Neuronal stem cell (in vitro differentiated cells): ENCODE data around the gene ADCY7.

ENCODE experiments used
- DNase-seq: peaks from one replicate; pipeline ENCODE4 v3.0.0-alpha.2; 2013; ENCODE audit warnings: low spot score
- H2AFZ ChIP-seq: one replicate; pipeline ENCODE4 v1.6.1; 2013; ENCODE audit warnings: mild to moderate bottlenecking, low read length, inconsistent platforms
- H2AK5ac ChIP-seq: 2 replicates; pipeline ENCODE4 v1.6.1; 2013; ENCODE audit warnings: low read depth, mild to moderate bottlenecking, inconsistent platforms, low read length, moderate library complexity, mixed read lengths
- H2BK120ac ChIP-seq: 2 replicates; pipeline ENCODE4 v1.6.1; 2013; ENCODE audit warnings: low read depth, mild to moderate bottlenecking, inconsistent platforms, low read length, moderate library complexity, mixed read lengths
- H2BK12ac ChIP-seq: one replicate; pipeline ENCODE4 v1.6.1; 2013; ENCODE audit warnings: low read length, inconsistent platforms
- H2BK15ac ChIP-seq: 2 replicates; pipeline ENCODE4 v1.6.1; 2013; ENCODE audit warnings: mild to moderate bottlenecking, low read length, inconsistent platforms, mixed read lengths
- H2BK5ac ChIP-seq: one replicate; pipeline ENCODE4 v1.6.1; 2013; ENCODE audit warnings: inconsistent platforms, mild to moderate bottlenecking, low read length, moderate library complexity
- H3K14ac ChIP-seq: one replicate; pipeline ENCODE4 v1.6.1; 2013; ENCODE audit warnings: low read length, inconsistent platforms
- H3K18ac ChIP-seq: 2 replicates; pipeline ENCODE4 v1.6.1; 2013; ENCODE audit warnings: low read length, inconsistent platforms
- H3K23ac ChIP-seq: 2 replicates; pipeline ENCODE4 v1.6.1; 2013; ENCODE audit warnings: low read depth, mild to moderate bottlenecking, mixed read lengths, low read length, inconsistent platforms; ENCODE audit not compliant: poor library complexity
- H3K27ac ChIP-seq: replicated peaks from 3 replicates; pipeline ENCODE4 v1.5.1; 2013; ENCODE audit warnings: low read length, inconsistent platforms
- H3K27me3 ChIP-seq, 3 experiments: 2 replicates each; pipeline ENCODE4 v1.6.1; 2013; ENCODE audit warnings: low read length in 3 of 3, mild to moderate bottlenecking in 2 of 3, inconsistent platforms in 1 of 3, low read depth in 1 of 3, mixed read lengths in 1 of 3, moderate library complexity in 1 of 3; ENCODE audit not compliant: control insufficient read depth in 3 of 3, insufficient read depth in 3 of 3
- H3K36me3 ChIP-seq, 2 donors: replicated peaks in 1 of 2; 2 replicates each; pipeline ENCODE4 v1.6.1; 2013; ENCODE audit warnings: low read length in 2 of 2; ENCODE audit not compliant: control insufficient read depth in 2 of 2, insufficient read depth in 2 of 2
- H3K4ac ChIP-seq: 2 replicates; pipeline ENCODE4 v1.6.1; 2013; ENCODE audit warnings: inconsistent platforms, mild to moderate bottlenecking, low read length, moderate library complexity
- H3K4me1 ChIP-seq, 2 donors: 1 replicate in 1 of 2; 2 replicates in 1 of 2; pipeline ENCODE4 v1.6.1; 2013; ENCODE audit warnings: low read length in 2 of 2, low read depth in 1 of 2; ENCODE audit not compliant: control insufficient read depth in 2 of 2, insufficient read depth in 1 of 2
- H3K4me2 ChIP-seq: one replicate; pipeline ENCODE4 v1.6.1; 2013; ENCODE audit warnings: mild to moderate bottlenecking, low read length, inconsistent platforms; ENCODE audit not compliant: insufficient read depth, poor library complexity, severe bottlenecking
- H3K4me3 ChIP-seq, 2 donors: 2 replicates each; pipeline ENCODE4 v1.5.1; 2013; ENCODE audit warnings: low read length in 2 of 2, mild to moderate bottlenecking in 2 of 2, inconsistent platforms in 1 of 2, moderate library complexity in 1 of 2
- H3K79me1 ChIP-seq: one replicate; pipeline ENCODE4 v1.6.1; 2013; ENCODE audit warnings: low read depth, mild to moderate bottlenecking, inconsistent platforms, low read length, moderate library complexity
- H3K9ac ChIP-seq: one replicate; pipeline ENCODE4 v1.6.1; 2013; ENCODE audit warnings: mild to moderate bottlenecking, low read depth, low read length, inconsistent platforms; ENCODE audit not compliant: poor library complexity
- H3K9me3 ChIP-seq, 2 donors: replicated peaks in 1 of 2; 2 replicates each; pipeline versions ENCODE3 to v1.6.1; 2013; ENCODE audit warnings: low read length in 2 of 2, mild to moderate bottlenecking in 2 of 2, inconsistent platforms in 1 of 2, low read depth in 1 of 2, mixed read lengths in 1 of 2, moderate library complexity in 1 of 2; ENCODE audit not compliant: control insufficient read depth in 2 of 2, insufficient read depth in 1 of 2
- H4K8ac ChIP-seq: one replicate; pipeline ENCODE4 v1.6.1; 2013; ENCODE audit warnings: low read depth, mild to moderate bottlenecking, inconsistent platforms, low read length, moderate library complexity
- H4K91ac ChIP-seq: one replicate; pipeline ENCODE4 v1.6.1; 2013; ENCODE audit warnings: low read length, low read depth, mild to moderate bottlenecking, inconsistent platforms; ENCODE audit not compliant: poor library complexity
- WGBS, 2 donors: extraction: QIAGEN DNeasy Blood & Tissue Kit; methylation state at CpG; one replicate each; pipeline ENCODE4 v1.1.7; 2013; ENCODE audit warnings: missing lambda C conversion rate in 2 of 2, mixed read lengths in 1 of 2; ENCODE audit not compliant: insufficient read length in 2 of 2, insufficient replicate concordance in 1 of 2; ENCODE audit errors: extremely low coverage in 2 of 2; 5-methylcytosine and 5-hydroxymethylcytosine counted together

ADCY7 gene

GRCh38 chr16:50313596-50314478, 47.5 kb downstream of the ADCY7 start:
- no CpG with 5 or more reads among the region's 31 CpGs for WGBS, 2 donors
- Histone ChIP-seq H3K4ac (no peak overlapping the region), H3K27me3 (no peaks in the 10 kb centered on the region), H3K23ac (peak overlapping the region; percentile 39), H3K18ac (peak overlapping the region; percentile 27), H3K4me1 (peaks cover 4 to 5% of the 10 kb centered on the region in 2 donors), H2AFZ (no peak overlapping the region), H4K8ac (no peak overlapping the region), H4K91ac (no peak overlapping the region), H2AK5ac (no peak overlapping the region), H2BK5ac (no peak overlapping the region), H3K4me3 (no peak overlapping the region), H3K36me3 (peaks cover 30 to 70% of the 10 kb centered on the region in 2 donors), H3K27ac (no peak overlapping the region), H3K4me2 (no peak overlapping the region), H3K9me3 (no peaks in the 10 kb centered on the region), H2BK120ac (no peak overlapping the region), H3K9ac (peak overlapping the region; percentile 64), H2BK15ac (no peak overlapping the region), H3K79me1 (no peaks in the 10 kb centered on the region), H2BK12ac (no peak overlapping the region), H3K14ac (no peak overlapping the region)
- DNase-seq, result no peak

- no peak overlapping the region for H2AFZ ChIP-seq
- H2BK15ac ChIP-seq, result no peak overlapping the region
- peaks cover 34 to 78% of the 10 kb centered on the region in 2 donors for H3K36me3 ChIP-seq
- H3K4me3 ChIP-seq, result no peak overlapping the region
- H2BK120ac ChIP-seq, result no peak overlapping the region
- no peak overlapping the region for H3K23ac ChIP-seq
- WGBS, 2 donors, result no CpG with 5 or more reads among the region's 8 CpGs
- H2AK5ac ChIP-seq, result no peak overlapping the region
- H3K9ac ChIP-seq, result no peak overlapping the region
- no peak overlapping the region for H4K91ac ChIP-seq
- no peak overlapping the region for H3K27ac ChIP-seq
- peaks cover 3 to 4% of the 10 kb centered on the region in 2 donors for H3K4me1 ChIP-seq
- H3K9me3 ChIP-seq, result no peaks in the 10 kb centered on the region
- H3K14ac ChIP-seq, result no peak overlapping the region
- H3K79me1 ChIP-seq, result no peaks in the 10 kb centered on the region
- no peaks in the 10 kb centered on the region for H3K27me3 ChIP-seq
- no peak overlapping the region for H3K4ac ChIP-seq
- H2BK12ac ChIP-seq, result no peak overlapping the region
- no peak overlapping the region for H3K18ac ChIP-seq
- no peak for DNase-seq
- H3K4me2 ChIP-seq, result no peak overlapping the region
- H4K8ac ChIP-seq, result no peak overlapping the region
- H2BK5ac ChIP-seq, result no peak overlapping the region
These were observed 48.3 kb downstream of the ADCY7 start for GRCh38 chr16:50314665-50315064.

- WGBS, 2 donors, result no CpG with 5 or more reads among the region's 15 CpGs
- Histone ChIP-seq H2BK120ac (no peak overlapping the region), H2AK5ac (no peak overlapping the region), H3K4me1 (peaks cover 0 to 4% of the 10 kb centered on the region in 2 donors), H3K4me3 (no peak overlapping the region), H2BK15ac (no peak overlapping the region), H3K4me2 (no peak overlapping the region), H2BK5ac (no peak overlapping the region), H3K27me3 (no peaks in the 10 kb centered on the region), H3K27ac (no peak overlapping the region), H3K4ac (no peak overlapping the region), H3K23ac (no peak overlapping the region), H3K9me3 (no peaks in the 10 kb centered on the region), H2AFZ (no peak overlapping the region), H4K8ac (no peak overlapping the region), H3K79me1 (no peaks in the 10 kb centered on the region), H3K36me3 (peaks cover 40 to 86% of the 10 kb centered on the region in 2 donors), H2BK12ac (no peak overlapping the region), H4K91ac (no peak overlapping the region), H3K18ac (no peak overlapping the region), H3K9ac (no peak overlapping the region), H3K14ac (no peak overlapping the region)
- no peak for DNase-seq
These were observed 49.1 kb downstream of the ADCY7 start for GRCh38 chr16:50315346-50315997.
